ENCODE measurements around the gene RAB37.

Gene RAB37

GRCh38 chr17:74746376-74746775, 9.3 kb downstream of the RAB37 start:
- DNase-seq, result no peak

- no peak for DNase-seq
These were observed 9.9 kb downstream of the RAB37 start for GRCh38 chr17:74746922-74747321.

- no peak for DNase-seq
These were observed 11.1 kb downstream of the RAB37 start for GRCh38 chr17:74748279-74748528.

GRCh38 chr17:74748529-74749278, 11.6 kb downstream of the RAB37 start, which contains the start of gene NHERF1:
NHERF1 (plus strand) TSS chr17:74748628; CDS start chr17:74748847, 219 bp downstream.
- DNase-seq, result peak; percentile 95

GRCh38 chr17:74749279-74750038, 12.4 kb downstream of the RAB37 start:
- DNase-seq, result no peak

- DNase-seq, result no peak
These were observed 12.9 kb downstream of the RAB37 start for GRCh38 chr17:74750039-74750326.

GRCh38 chr17:74750327-74751069, 13.4 kb downstream of the RAB37 start:
- no peak for DNase-seq

- no peak for DNase-seq
These were observed 15.4 kb downstream of the RAB37 start for GRCh38 chr17:74752415-74752814.

- no peak for DNase-seq
These were observed 15.9 kb downstream of the RAB37 start for GRCh38 chr17:74752822-74753401.

GRCh38 chr17:74754832-74755231, 17.8 kb downstream of the RAB37 start:
- DNase-seq, result no peak

GRCh38 chr17:74755533-74755932, 18.5 kb downstream of the RAB37 start:
- DNase-seq, result no peak

GRCh38 chr17:74756891-74757290, 19.8 kb downstream of the RAB37 start:
- no peak for DNase-seq

GRCh38 chr17:74757502-74757901, 20.4 kb downstream of the RAB37 start:
- no peak for DNase-seq

GRCh38 chr17:74757931-74758847, 21.1 kb downstream of the RAB37 start:
- no peak for DNase-seq

- DNase-seq, result no peak
These were observed 21.8 kb downstream of the RAB37 start for GRCh38 chr17:74758848-74759168.

- DNase-seq, result no peak
These were observed 22.3 kb downstream of the RAB37 start for GRCh38 chr17:74759243-74759801.

GRCh38 chr17:74759941-74760340, 22.9 kb downstream of the RAB37 start:
- DNase-seq, result no peak

- no peak for DNase-seq
These were observed 23.5 kb downstream of the RAB37 start for GRCh38 chr17:74760404-74761105.

GRCh38 chr17:74761419-74761818, 24.4 kb downstream of the RAB37 start:
- no peak for DNase-seq

GRCh38 chr17:74761931-74762330, 24.9 kb downstream of the RAB37 start:
- DNase-seq, result no peak

GRCh38 chr17:74763565-74764387, 26.7 kb downstream of the RAB37 start:
- peak; percentile 68 for DNase-seq
